Measurements from ENCODE around the gene MMS19.

The MMS19 gene

DNA sequence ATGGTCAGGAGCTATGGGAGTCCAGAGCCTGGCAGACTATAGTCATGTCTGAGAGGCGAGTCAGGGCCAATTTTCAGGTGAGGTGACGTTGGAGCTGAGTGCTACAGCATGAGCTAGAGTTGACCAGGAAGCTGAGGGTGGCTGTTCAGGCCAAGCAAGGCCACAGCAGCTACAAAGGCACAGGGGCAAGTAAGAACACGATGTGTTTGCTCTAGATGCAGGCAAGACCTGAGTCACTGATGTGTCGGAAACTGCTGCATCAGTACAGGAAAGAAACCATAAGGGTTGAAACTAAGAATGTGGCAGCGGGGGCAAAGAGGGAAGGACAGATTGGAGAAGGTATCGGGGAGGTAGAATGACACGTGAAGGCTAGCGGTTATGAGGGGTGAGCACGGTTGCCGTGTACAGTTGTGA is 85.3 kb downstream of the MMS19 start:
- DNase-seq: no peak

DNA sequence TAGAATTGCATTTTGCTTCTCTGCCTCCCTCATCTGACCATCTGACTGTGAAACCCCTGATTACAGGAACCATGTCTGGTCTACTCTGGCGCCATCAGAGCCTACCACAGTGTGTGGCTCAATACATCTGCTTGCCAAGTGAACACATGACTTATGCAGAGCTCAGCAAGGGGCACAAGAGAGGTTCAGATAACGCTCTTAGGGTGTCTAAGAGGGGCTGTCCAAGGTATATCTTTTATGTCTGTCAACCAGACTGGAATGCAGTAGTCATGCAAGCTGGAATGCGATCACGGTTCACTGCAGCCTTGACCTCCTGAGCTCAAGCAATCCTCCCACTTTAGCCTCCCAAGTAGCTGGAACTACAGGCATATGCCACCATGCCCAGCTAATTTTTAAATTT is 86.8 kb downstream of the MMS19 start:
- no peak for DNase-seq

DNA sequence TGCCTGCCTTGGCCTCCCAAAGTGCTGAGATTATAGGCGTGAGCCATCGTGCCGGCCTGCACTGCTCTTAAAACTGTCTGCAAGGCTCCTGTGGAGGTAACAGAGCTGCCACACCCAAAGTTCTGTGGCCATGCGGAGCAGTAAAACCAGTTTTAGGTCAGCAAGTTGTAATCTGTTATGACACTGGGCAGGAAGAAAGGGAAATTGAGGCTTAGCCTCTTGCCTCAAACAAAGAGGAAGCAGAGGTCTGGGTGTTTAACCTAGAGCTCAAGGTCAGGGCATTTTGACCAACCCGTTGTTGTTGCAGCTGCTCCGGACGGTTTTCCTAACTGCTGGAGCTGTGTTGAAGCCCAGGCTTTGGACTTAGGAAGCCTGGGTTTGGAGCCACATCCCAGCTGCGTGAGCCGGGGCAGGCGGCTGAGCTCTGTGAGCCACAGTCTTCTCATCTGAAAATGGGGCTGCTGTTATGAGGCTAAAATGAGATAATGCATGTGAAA is 89.7 kb downstream of the MMS19 start:
- no peak for DNase-seq
